Endothelial cell of umbilical vein (primary cell): ENCODE results near the gene SORCS2. TPM values are rescaled to one million over a fixed set of nuclear protein-coding genes. Genes with fewer than 3 reads are reported as not detected.

Experiments used
- BruUV-seq: library from RNA; stranded (reverse); fragments of 400-500 nt; replicated peaks from 2 replicates; lab custom pipeline; 2021; lab: Mats Ljungman, UMichigan
- CTCF ChIA-PET: fragments of 300-600, 350-600 bp; sonication (Branson Sonifier 250); formaldehyde crosslinking; loops from one replicate; lab custom pipeline; 2021; ENCODE audit warnings: antibody characterized with exemption, inconsistent platforms; lab: Charles Lee
- POLR2A ChIA-PET: fragments of 300-600, 350-600 bp; sonication (Branson Sonifier 250); formaldehyde crosslinking; loops from one replicate; lab custom pipeline; 2021; ENCODE audit warnings: antibody characterized with exemption, inconsistent platforms; lab: Charles Lee
- DNase-seq: peaks from one replicate; pipeline ENCODE4 v3.0.0-alpha.2; 2011; ENCODE audit warnings: low read depth, low spot score
- FAIRE-seq: peaks from 2 replicates; lab custom pipeline; 2011; peaks lifted over from hg19 to GRCh38; lab: Jason Lieb, UNC
- H2AFZ ChIP-seq: 2 replicates; pipeline ENCODE4 v1.6.0; 2012; ENCODE audit warnings: low read depth, low read length, control low read depth, inconsistent platforms
- H3K27ac ChIP-seq: 2 replicates; pipeline ENCODE4 v1.5.1; 2011; ENCODE audit warnings: low read depth, mild to moderate bottlenecking, control low read depth, low read length, moderate library complexity; ENCODE audit not compliant: insufficient read depth
- H3K27me3 ChIP-seq, 2 experiments: 2 replicates each; pipeline versions ENCODE4 v1.6.0 to v1.6.1; 2011; ENCODE audit warnings: low read length in 2 of 2, mixed read lengths in 1 of 2; ENCODE audit not compliant: control insufficient read depth in 2 of 2, insufficient read depth in 2 of 2
- H3K36me3 ChIP-seq, 2 experiments: 2 replicates in 1 of 2; 3 replicates in 1 of 2; pipeline ENCODE4 v1.5.1; 2011; ENCODE audit warnings: low read length in 2 of 2, mild to moderate bottlenecking in 1 of 2, moderate library complexity in 1 of 2; ENCODE audit not compliant: control insufficient read depth in 2 of 2, insufficient read depth in 2 of 2; ENCODE audit errors: extremely low read depth in 1 of 2
- H3K4me1 ChIP-seq: 3 replicates; pipeline ENCODE4 v1.5.1; 2011; ENCODE audit warnings: mild to moderate bottlenecking, low read length; ENCODE audit not compliant: control insufficient read depth, insufficient read depth; ENCODE audit errors: extremely low read depth
- H3K4me2 ChIP-seq: 2 replicates; pipeline ENCODE4 v1.6.1; 2011; ENCODE audit warnings: low read length, control low read depth, mixed read lengths; ENCODE audit not compliant: insufficient read depth
- H3K4me3 ChIP-seq, 3 experiments: fragments of 200-600 bp in 1 of 3; sonication (generic), shearing (Covaris generic) in 1 of 3; replicated peaks in 1 of 3; 2 replicates each; pipeline ENCODE4 v1.5.1; 2011 to 2016; ENCODE audit warnings: control low read depth in 3 of 3, low read length in 3 of 3, mild to moderate bottlenecking in 2 of 3, inconsistent platforms in 1 of 3, low read depth in 1 of 3, moderate library complexity in 1 of 3; ENCODE audit not compliant: insufficient read depth in 1 of 3
- H3K79me2 ChIP-seq: 2 replicates; pipeline ENCODE4 v1.6.0; 2012; ENCODE audit warnings: low read length, inconsistent platforms; ENCODE audit not compliant: control insufficient read depth, insufficient read depth
- H3K9ac ChIP-seq: replicated peaks from 2 replicates; pipeline ENCODE3; 2011; ENCODE audit warnings: low read length, control low read depth; ENCODE audit not compliant: insufficient read depth; ENCODE audit errors: extremely low read depth
- H3K9me1 ChIP-seq: replicated peaks from 3 replicates; pipeline ENCODE4 v1.6.0; 2011; ENCODE audit warnings: mild to moderate bottlenecking, low read length; ENCODE audit not compliant: control insufficient read depth, insufficient read depth; ENCODE audit errors: extremely low read depth
- H3K9me3 ChIP-seq: replicated peaks from 2 replicates; pipeline ENCODE4 v1.5.1; 2012; ENCODE audit warnings: low read length, inconsistent platforms; ENCODE audit not compliant: control insufficient read depth, insufficient read depth
- H4K20me1 ChIP-seq: replicated peaks from 2 replicates; pipeline ENCODE3; 2011; ENCODE audit warnings: mild to moderate bottlenecking, low read length; ENCODE audit not compliant: control insufficient read depth, insufficient read depth; ENCODE audit errors: extremely low read depth
- EZH2 ChIP-seq: IDR thresholded peaks from 2 replicates; pipeline ENCODE4 v1.6.1; 2012; ENCODE audit warnings: borderline replicate concordance, low read depth, mild to moderate bottlenecking, moderate library complexity, low read length, inconsistent platforms; ENCODE audit not compliant: severe bottlenecking
- FOS ChIP-seq: IDR thresholded peaks from 2 replicates; pipeline ENCODE4 v1.6.1; 2011; ENCODE audit warnings: mild to moderate bottlenecking, low read length, moderate library complexity, borderline replicate concordance; ENCODE audit not compliant: insufficient read depth
- GATA2 ChIP-seq: IDR thresholded peaks from 2 replicates; pipeline ENCODE4 v1.7.0; 2011; ENCODE audit warnings: low read depth, mild to moderate bottlenecking, moderate library complexity, mixed read lengths, low read length; ENCODE audit not compliant: insufficient read length, insufficient read depth
- JUN ChIP-seq: IDR thresholded peaks from 2 replicates; pipeline ENCODE4 v1.6.1; 2011; ENCODE audit warnings: borderline replicate concordance, low read depth; ENCODE audit not compliant: insufficient read length, insufficient read depth
- MYC ChIP-seq: IDR thresholded peaks from one replicate; pipeline ENCODE4 v1.6.1; 2011; ENCODE audit warnings: mild to moderate bottlenecking, low read depth, low read length
- POLR2A ChIP-seq: IDR thresholded peaks from 2 replicates; pipeline ENCODE4 v1.6.1; 2012; ENCODE audit warnings: low read depth, mild to moderate bottlenecking, control low read depth, low read length
- POLR2AphosphoS5 ChIP-seq: IDR thresholded peaks from 2 replicates; pipeline ENCODE4 v1.6.1; 2012; ENCODE audit warnings: low read depth, mild to moderate bottlenecking, control low read depth, low read length, moderate library complexity; ENCODE audit not compliant: insufficient read depth
- dilution Hi-C: fragments of 300-500 bp; cut with MboI; formaldehyde crosslinking; loops from one replicate; pipeline ENCODE4 v1.15.0; 2019; ENCODE audit warnings: low sequenced_read_pairs; ENCODE audit not compliant: extremely low pct_ligation_motif_present
- intact Hi-C: fragments of 100-400 bp; cut with micrococcal nuclease; formaldehyde crosslinking; loops from one replicate; pipeline ENCODE4 v1.10.0; 2022
- polyA plus RNA-seq, 4 experiments: library from polyadenylated mRNA; depleted of rRNA in 3 of 4; stranded (reverse) in 3 of 4; unstranded in 1 of 4; fragments of >200 nt; gene quantifications; 2 replicates each; pipeline versions ENCODE4 v1.2.1 to v1.2.3, GENCODE V29; 2011 to 2012; ENCODE audit warnings: missing spikeins in 1 of 4
- total RNA-seq: library from RNA; stranded (reverse); gene quantifications from 2 replicates; pipeline ENCODE4 v1.2.3, GENCODE V29; 2021
- TF ChIP-seq, protein P1 (sequence below): IDR thresholded peaks from 2 replicates; pipeline ENCODE4 v1.6.1; 2011; ENCODE audit not compliant: insufficient read depth, insufficient read length
- TF ChIP-seq, protein P2 (sequence below), 2 donors: IDR thresholded peaks; 1 replicate in 1 of 2; 2 replicates in 1 of 2; pipeline ENCODE4 v1.5.1; 2011; ENCODE audit warnings: low read length in 2 of 2, mild to moderate bottlenecking in 2 of 2, moderate library complexity in 2 of 2, control low read depth in 1 of 2, inconsistent platforms in 1 of 2, low read depth in 1 of 2; ENCODE audit not compliant: insufficient read depth in 1 of 2; ENCODE audit errors: extremely low read depth in 1 of 2

The SORCS2 gene
- total and polyA plus RNA-seq, 2 donors (not counting 3 experiments of a cell fraction or from before 2014, with no cell fraction given), result not detected

DNA sequence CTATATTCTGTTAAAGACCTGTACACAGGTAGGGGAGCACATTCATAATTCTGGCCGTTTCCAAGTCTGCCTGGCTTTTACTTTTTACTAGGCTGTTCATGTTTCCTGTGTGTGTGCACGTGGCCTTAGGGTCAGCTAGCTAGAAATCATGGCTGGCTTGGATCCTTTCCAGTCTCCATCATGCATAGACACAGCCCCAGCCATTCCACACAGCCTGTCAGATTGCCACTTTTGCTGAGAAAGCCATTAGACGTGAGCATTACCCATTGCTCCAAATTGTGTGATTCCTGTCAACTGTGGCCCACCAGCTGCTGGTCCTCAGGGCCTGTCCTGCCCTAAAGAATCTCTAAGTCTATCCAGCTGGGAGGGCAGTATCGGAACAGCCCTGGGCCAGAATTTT, 11.4 kb upstream of the SORCS2 start:
- no peak overlapping the region for H3K9ac ChIP-seq
- intact Hi-C loops, result no loop called here
- no peaks in the 10 kb centered on the region for H4K20me1 ChIP-seq
- TF ChIP-seq POLR2AphosphoS5 (no peak), MYC (no peak), GATA2 (no peak), POLR2A (no peak), FOS (no peak), EZH2 (no peak), JUN (no peak)
- TF ChIP-seq, protein P1, sequence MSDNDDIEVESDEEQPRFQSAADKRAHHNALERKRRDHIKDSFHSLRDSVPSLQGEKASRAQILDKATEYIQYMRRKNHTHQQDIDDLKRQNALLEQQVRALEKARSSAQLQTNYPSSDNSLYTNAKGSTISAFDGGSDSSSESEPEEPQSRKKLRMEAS, result no peak
- TF ChIP-seq, protein P2, sequence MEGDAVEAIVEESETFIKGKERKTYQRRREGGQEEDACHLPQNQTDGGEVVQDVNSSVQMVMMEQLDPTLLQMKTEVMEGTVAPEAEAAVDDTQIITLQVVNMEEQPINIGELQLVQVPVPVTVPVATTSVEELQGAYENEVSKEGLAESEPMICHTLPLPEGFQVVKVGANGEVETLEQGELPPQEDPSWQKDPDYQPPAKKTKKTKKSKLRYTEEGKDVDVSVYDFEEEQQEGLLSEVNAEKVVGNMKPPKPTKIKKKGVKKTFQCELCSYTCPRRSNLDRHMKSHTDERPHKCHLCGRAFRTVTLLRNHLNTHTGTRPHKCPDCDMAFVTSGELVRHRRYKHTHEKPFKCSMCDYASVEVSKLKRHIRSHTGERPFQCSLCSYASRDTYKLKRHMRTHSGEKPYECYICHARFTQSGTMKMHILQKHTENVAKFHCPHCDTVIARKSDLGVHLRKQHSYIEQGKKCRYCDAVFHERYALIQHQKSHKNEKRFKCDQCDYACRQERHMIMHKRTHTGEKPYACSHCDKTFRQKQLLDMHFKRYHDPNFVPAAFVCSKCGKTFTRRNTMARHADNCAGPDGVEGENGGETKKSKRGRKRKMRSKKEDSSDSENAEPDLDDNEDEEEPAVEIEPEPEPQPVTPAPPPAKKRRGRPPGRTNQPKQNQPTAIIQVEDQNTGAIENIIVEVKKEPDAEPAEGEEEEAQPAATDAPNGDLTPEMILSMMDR (IDR thresholded peaks at IDR 0.05; ENCODE audit: extremely low read depth in 1 of 2, insufficient read depth in 1 of 2, low read depth in 1 of 2, low read length in 2 of 2), result no peak
- POLR2A ChIA-PET, result interaction anchor here (0.6 kb wide), 1 partner anchor 39 kb away, joined by 8 read pairs; no protein-coding TSS in a partner anchor
- no peaks in the 10 kb centered on the region for H3K9me3 ChIP-seq
- no peaks in the 10 kb centered on the region for H3K36me3 ChIP-seq
- no peak overlapping the region for H3K4me3 ChIP-seq
- no peaks in the 10 kb centered on the region for H3K9me1 ChIP-seq
- no peaks in the 10 kb centered on the region for H3K79me2 ChIP-seq
- H3K27ac ChIP-seq, result no peak overlapping the region
- no TSS peak for BruUV-seq
- no peak for DNase-seq
- no peaks in the 10 kb centered on the region for H3K27me3 ChIP-seq
- CTCF ChIA-PET, result no interaction called here
- no peak overlapping the region for H2AFZ ChIP-seq
- dilution Hi-C loops, result no loop called here
- H3K4me1 ChIP-seq, result no peaks in the 10 kb centered on the region
- H3K4me2 ChIP-seq, result no peak overlapping the region
- FAIRE-seq, result no peak
